GM11168 (cell line): ENCODE data around the gene ADAT3.

ENCODE experiments used
- in situ Hi-C: fragments of 300-500 bp; cut with MboI; formaldehyde crosslinking; loops from one replicate; pipeline ENCODE4 v1.12.0; 2022; ENCODE audit warnings: low sequenced_read_pairs; ENCODE audit not compliant: unreplicated experiment

Gene ADAT3

DNA sequence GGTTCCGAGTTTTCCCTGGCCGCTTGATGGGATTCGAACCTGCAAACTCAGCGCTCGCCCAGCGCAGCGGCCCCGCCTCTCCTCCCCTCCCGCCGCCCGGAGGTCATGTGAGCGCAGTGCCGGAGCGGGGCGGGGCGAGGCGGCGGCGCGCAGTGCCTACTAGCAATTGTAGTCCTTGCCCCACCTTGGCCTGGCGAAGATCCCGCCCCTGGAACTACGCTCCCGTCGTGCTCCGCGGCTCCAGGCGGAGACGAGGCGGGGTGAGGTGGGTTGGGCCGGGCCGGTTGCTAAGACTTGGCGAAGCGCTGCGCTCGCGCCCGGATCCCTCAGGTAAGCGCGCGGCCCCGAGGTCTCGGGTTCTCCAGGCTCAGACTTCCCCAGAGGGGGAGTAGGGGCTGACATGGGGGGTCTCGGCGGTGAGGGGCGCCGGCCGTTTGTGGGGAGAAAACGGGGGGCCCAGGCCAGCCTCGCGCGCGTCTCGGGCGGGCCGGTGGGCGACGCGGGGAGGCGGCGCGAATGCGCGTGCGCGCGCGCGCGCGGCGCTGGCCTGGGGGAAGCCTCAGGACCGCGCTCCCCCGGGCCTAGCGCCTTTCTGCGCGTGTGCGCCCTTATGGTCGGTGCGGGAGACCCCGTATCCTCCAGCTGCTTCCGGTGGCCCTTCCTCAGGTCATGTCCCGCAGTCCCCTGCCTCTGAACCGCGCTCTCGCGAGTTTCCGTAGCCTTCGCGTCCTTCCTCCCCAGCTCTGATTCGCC is at the start of gene ADAT3, which contains the start of gene SCAMP4:
Gene ADAT3 (plus strand): TSS at position 290 of the 753 bp plus-strand sequence. CDS start 6,649 bp downstream, outside the sequence.
Gene SCAMP4 (plus strand): TSS at position 290 of the 753 bp plus-strand sequence. CDS start 9,621 bp downstream, outside the sequence.
- in situ Hi-C loops: no loop called here

DNA sequence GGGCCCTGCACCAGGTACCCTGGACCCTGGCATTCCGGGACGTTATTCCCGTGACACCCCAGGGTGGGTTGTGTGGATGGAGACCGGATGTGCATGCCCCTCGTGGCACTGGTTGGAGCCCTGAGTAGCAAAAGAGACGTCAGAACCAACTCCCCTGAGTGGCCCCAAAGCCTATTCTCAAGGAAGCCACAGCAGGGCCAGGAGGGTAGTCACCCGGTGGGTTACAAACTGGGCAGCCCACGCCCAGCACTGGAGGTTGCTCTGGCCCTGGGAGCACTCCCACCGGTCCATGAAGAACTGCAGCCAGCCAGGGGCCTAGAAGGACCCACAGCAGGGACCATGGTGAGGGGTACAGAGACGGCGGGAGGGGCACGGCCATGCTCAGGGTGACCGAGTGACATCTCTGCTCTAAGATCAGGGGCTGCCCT is 49.4 kb upstream of the ADAT3 start:
- in situ Hi-C loops: no loop called here

DNA sequence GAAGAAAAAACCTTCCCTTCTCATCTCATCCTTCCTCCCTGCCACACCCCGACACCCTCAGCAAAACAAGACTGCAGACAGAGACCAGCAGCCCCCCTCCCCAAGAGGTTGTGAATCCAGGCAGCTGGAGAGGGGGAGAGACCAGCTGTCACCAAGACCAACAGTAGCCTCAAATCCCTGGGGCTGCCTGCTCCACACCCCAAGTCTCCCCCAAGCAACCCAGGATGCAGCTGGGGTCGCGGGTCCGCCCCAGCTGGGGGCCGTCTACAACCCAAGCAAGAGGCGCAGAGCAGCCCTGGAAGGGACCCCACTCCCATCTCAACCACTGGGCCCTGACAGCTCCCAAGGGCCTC is 48.9 kb upstream of the ADAT3 start:
- in situ Hi-C loops: no loop called here

GRCh38 chr19:1856698-1857603 is 48.2 kb upstream of the ADAT3 start:
- in situ Hi-C loops: no loop called here

- in situ Hi-C loops: no loop called here
These were observed 47.4 kb upstream of the ADAT3 start for GRCh38 chr19:1857648-1858326.

DNA sequence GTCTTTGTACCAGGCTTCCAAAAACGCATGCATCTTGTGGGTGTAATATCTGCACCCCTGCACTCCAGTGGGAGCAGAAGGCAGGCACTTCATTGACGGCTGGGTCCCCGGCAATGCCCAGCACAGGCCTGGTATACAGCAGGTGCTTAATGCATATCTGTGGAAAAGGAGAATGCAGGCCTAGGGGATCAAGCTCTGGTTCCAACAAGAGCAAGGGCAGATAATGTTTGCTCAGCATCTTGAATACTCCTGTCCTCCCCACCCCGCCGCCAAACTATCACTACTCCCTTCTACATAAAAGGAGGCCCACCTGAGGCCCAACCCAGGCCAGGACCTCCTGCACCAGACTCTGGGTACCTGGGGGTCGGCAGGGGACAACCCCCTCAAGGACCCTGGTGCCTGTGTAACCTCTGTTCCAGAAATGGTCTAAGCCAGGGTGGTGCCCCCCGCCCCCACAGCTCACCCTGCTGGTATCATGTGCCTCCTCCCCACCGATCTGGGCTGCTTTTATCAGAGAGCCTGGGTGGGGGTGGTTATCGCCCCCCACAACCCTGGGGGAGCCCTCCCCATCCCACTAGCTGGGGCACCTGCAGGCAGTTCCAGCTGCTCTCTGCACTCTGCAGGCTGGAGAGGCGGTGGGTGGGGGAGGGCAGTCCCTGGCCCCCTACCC is 46.7 kb upstream of the ADAT3 start:
- in situ Hi-C loops: no loop called here

- in situ Hi-C loops: no loop called here
These were observed 45.8 kb upstream of the ADAT3 start for GRCh38 chr19:1859331-1859781.

GRCh38 chr19:1860042-1860775 is 45.0 kb upstream of the ADAT3 start:
- in situ Hi-C loops: no loop called here

- in situ Hi-C loops: no loop called here
These were observed 44.2 kb upstream of the ADAT3 start for GRCh38 chr19:1860821-1861598.

DNA sequence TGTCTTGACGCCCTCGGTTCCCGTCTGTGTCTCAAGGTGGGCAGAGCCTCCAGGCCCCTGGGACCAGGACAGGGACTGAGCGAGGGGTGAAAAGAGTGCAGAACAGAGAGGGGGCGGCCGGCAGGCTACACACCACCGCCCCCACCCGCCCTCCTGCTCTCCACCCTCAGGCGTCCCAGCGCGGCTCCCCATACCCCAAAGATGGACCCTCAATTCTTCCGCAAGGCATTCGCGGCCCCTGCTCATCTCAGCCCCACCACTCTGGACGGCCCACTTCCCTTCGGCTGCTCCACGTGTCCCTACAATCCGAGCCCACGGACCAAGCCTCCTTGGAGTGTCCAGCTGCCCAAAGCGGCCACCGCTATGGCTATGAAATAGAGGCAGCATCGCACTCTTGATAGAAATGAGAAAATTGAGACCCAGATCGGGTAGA is 43.6 kb upstream of the ADAT3 start:
- in situ Hi-C loops: no loop called here

- in situ Hi-C loops: no loop called here
These were observed 43.2 kb upstream of the ADAT3 start for GRCh38 chr19:1862068-1862423.

DNA sequence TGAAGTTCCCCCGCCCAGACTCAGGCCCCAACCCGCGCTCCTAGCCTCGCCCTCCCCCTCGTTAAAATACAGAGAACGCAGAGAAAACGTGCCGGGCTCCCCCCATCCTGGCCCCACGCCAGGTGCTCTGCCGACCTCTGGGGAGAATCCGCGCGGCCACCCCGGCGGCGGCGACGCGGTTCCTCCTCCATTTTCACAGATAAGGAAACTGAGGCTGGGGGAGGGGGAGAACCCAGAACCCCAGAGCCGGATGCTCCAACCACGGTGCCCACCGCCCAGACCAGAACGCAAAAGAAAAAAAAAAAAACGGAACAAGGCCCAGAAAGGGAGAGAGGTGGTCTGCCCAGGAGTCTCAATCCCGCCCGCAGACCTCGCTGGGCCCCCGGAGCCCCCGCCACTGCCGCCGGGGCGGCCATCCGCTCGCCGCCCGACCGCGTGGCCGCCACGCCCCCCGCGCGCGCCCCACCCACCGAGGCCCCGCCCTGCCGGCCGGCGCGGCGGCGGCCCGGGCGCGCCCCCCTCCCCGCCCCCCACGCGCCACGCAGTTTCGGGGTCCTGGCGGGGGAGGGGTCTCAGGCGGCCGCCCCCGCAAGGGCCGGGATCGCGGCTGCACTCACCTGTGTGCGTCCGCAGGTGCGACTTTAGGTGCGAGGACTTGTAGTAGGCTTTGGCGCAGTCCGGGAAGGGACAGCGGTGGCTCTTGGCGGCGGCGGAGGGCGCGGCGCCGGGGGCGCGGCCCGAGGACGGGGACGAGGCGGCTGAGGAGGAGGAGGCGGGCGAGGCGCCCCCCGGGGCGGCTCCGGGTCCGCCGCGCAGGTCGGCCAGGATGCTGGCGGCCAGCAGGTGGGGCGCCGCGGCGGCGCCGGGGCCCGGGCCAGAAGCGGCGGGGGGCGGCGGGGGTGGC is 42.5 kb upstream of the ADAT3 start:
- in situ Hi-C loops: no loop called here

DNA sequence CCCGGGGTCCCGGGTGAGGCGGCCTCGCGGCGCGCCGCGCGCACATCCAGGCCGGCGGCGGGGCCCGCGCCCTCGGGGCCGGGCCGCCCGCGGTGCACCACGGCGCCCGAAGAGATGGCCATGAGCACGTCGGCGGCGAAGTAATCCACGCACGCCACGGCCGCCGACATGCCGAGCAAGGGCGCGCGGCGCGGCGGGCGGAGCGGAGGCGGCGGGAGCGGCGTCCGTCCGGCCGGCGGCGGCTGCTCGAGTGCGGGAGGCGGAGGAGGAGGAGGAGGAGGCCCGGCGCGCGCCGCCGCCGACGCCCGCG is 41.9 kb upstream of the ADAT3 start, which contains the start of gene KLF16:
Gene KLF16 (minus strand): TSS at position 252 of the 310 bp plus-strand sequence. CDS start 82 bp downstream, at position 170.
- in situ Hi-C loops: no loop called here

- in situ Hi-C loops: no loop called here
These were observed 41.3 kb upstream of the ADAT3 start for GRCh38 chr19:1863638-1864479.

DNA sequence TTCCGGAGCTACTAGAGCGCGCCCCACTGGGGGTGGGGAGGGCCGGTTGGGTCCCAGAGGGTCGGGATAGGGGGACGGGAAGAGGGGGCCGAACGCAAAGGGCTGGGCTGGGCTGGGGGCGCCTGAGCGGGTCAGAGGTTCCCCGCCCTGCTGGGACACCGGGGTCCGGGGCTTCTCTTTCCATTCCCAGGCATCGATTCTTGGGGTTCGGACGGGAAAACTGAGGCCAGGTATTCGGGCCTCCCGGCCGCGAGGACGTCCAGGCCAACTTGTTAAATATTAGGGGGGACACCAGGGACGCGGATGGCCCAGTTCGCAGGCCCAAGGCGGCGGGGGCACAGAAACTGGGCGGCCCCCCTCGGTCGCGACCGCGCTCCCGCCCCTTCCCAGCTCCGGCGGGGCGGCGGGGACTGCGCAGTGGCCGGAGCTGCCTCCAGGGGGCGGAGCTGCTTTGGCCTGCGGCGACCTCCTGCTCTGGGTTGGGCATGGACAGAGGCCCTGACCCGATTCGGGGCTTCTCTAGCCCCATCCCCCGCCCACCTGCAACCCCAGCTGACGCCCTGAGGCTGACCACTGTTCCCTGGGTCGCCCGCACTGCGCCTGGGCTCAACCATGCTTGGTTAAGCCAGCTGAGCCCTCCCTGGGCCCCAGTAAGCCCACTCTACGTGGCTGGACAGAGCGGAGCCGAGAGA is 40.6 kb upstream of the ADAT3 start:
- in situ Hi-C loops: no loop called here
